Loucy (cell line): Measurements from ENCODE around the gene THEMIS2.

Experiments used
- H2AFZ ChIP-seq: fragments of 200-600 bp; sonication (generic); 2 replicates; pipeline ENCODE4 v1.6.0; 2016; ENCODE audit warnings: antibody characterized with exemption, mild to moderate bottlenecking, low read length, moderate library complexity
- H3F3A ChIP-seq: fragments of 200-600 bp; 2 replicates; pipeline ENCODE4 v1.6.0; 2016; ENCODE audit warnings: antibody characterized with exemption, low read depth, mild to moderate bottlenecking
- H3K27me3 ChIP-seq: fragments of 200-600 bp; sonication (generic); 2 replicates; pipeline ENCODE4 v1.6.1; 2014; ENCODE audit warnings: low read length, mild to moderate bottlenecking; ENCODE audit not compliant: insufficient read depth, poor library complexity, severe bottlenecking
- H3K36me3 ChIP-seq: fragments of 200-600 bp; sonication (generic); 2 replicates; pipeline ENCODE4 v1.6.1; 2016; ENCODE audit warnings: low read length; ENCODE audit not compliant: insufficient read depth
- H3K4me1 ChIP-seq: fragments of 200-600 bp; sonication (generic); 2 replicates; pipeline ENCODE4 v1.5.1; 2014; ENCODE audit warnings: low read length, mild to moderate bottlenecking; ENCODE audit not compliant: insufficient read depth, poor library complexity, severe bottlenecking
- H3K4me2 ChIP-seq: fragments of 200-600 bp; sonication (generic); 2 replicates; pipeline ENCODE4 v1.6.0; 2014; ENCODE audit warnings: antibody characterized with exemption, low read length, low read depth, mild to moderate bottlenecking; ENCODE audit not compliant: poor library complexity, severe bottlenecking
- H3K4me3 ChIP-seq: fragments of 200-600 bp; sonication (generic); 2 replicates; pipeline ENCODE4 v1.5.1; 2014; ENCODE audit warnings: low read length, mild to moderate bottlenecking, mixed read lengths; ENCODE audit not compliant: poor library complexity, severe bottlenecking
- H3K79me2 ChIP-seq: fragments of 200-600 bp; sonication (generic); 2 replicates; pipeline ENCODE4 v1.6.1; 2014; ENCODE audit warnings: low read length; ENCODE audit not compliant: insufficient read depth
- H3K9ac ChIP-seq: fragments of 200-600 bp; sonication (generic); 2 replicates; pipeline ENCODE4 v1.6.0; 2014; ENCODE audit warnings: mild to moderate bottlenecking, low read depth, low read length, moderate library complexity; ENCODE audit not compliant: poor library complexity, severe bottlenecking
- H3K9me2 ChIP-seq: fragments of 200-600 bp; sonication (generic); replicated peaks from 2 replicates; pipeline ENCODE4 v1.6.1; 2016; ENCODE audit warnings: low read depth, low read length, mixed read lengths
- H3K9me3 ChIP-seq: fragments of 200-600 bp; sonication (generic); 2 replicates; pipeline ENCODE4 v1.6.1; 2014; ENCODE audit warnings: mild to moderate bottlenecking, antibody characterized with exemption, low read length, low read depth; ENCODE audit not compliant: insufficient read depth
- H4K20me1 ChIP-seq: fragments of 200-600 bp; sonication (generic); 2 replicates; pipeline ENCODE4 v1.6.0; 2014; ENCODE audit warnings: antibody characterized with exemption, low read length, mild to moderate bottlenecking; ENCODE audit not compliant: insufficient read depth, poor library complexity, severe bottlenecking
- EZH2phosphoT487 ChIP-seq: fragments of 200-600 bp; IDR thresholded peaks from 2 replicates; pipeline ENCODE4 v1.6.1; 2018; ENCODE audit warnings: antibody characterized with exemption, mild to moderate bottlenecking, moderate library complexity, borderline replicate concordance
- TF ChIP-seq, protein P1 (sequence below): fragments of 200-600 bp; sonication (generic); conservative IDR thresholded peaks from 2 replicates; pipeline ENCODE4 v1.5.1; 2014; ENCODE audit warnings: mild to moderate bottlenecking, antibody characterized with exemption, low read length

THEMIS2 gene

GRCh38 chr1:27934818-27935549 is 62.6 kb downstream of the THEMIS2 start, which contains the start of gene SMPDL3B:
Gene SMPDL3B, plus strand, starts transcription at chr1:27935000. Its CDS starts 184 bp downstream, at chr1:27935184.
- H3K4me3 ChIP-seq: peak within 1 kb of the TSS; percentile 67
- peak within 1 kb of the TSS; percentile 40 for H3K9ac ChIP-seq
- H2AFZ ChIP-seq: peak within 1 kb of the TSS; percentile 95

DNA sequence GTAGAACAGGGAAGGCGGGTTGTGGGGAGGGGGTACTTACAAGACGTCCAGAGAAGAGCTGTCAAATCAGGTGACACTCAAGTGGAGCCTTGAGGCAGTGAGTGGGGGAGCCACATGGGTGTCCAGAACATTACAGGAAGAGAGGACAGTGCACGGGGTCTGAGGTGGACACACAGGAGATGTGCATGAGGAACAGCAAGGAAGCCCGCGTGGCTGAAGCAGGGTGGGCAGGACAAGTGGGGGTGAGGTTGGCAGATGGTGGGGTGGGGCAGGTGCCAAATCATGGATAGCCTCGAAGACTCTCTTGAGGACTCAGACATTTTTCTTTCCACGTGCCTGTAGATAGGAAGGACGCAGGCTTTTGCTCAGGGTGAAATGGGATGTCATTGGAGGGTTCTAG is 63.4 kb downstream of the THEMIS2 start:
- H3K4me3 ChIP-seq: no peak overlapping the region
- H3K4me2 ChIP-seq: peak overlapping the region; percentile 69
- H3K9me2 ChIP-seq: no peaks in the 10 kb centered on the region
- no peaks in the 10 kb centered on the region for H3K9me3 ChIP-seq
- H3K36me3 ChIP-seq: no peaks in the 10 kb centered on the region
- no peaks in the 10 kb centered on the region for H3F3A ChIP-seq
- no peaks in the 10 kb centered on the region for H3K27me3 ChIP-seq
- TF ChIP-seq, protein P1, sequence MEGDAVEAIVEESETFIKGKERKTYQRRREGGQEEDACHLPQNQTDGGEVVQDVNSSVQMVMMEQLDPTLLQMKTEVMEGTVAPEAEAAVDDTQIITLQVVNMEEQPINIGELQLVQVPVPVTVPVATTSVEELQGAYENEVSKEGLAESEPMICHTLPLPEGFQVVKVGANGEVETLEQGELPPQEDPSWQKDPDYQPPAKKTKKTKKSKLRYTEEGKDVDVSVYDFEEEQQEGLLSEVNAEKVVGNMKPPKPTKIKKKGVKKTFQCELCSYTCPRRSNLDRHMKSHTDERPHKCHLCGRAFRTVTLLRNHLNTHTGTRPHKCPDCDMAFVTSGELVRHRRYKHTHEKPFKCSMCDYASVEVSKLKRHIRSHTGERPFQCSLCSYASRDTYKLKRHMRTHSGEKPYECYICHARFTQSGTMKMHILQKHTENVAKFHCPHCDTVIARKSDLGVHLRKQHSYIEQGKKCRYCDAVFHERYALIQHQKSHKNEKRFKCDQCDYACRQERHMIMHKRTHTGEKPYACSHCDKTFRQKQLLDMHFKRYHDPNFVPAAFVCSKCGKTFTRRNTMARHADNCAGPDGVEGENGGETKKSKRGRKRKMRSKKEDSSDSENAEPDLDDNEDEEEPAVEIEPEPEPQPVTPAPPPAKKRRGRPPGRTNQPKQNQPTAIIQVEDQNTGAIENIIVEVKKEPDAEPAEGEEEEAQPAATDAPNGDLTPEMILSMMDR: no peak
- no peak for TF ChIP-seq EZH2phosphoT487
- H3K9ac ChIP-seq: no peak overlapping the region
- peaks cover 13% of the 10 kb centered on the region for H3K4me1 ChIP-seq
- H2AFZ ChIP-seq: peak overlapping the region; percentile 95; the same call in 1 of the 2 replicates
- H4K20me1 ChIP-seq: no peaks in the 10 kb centered on the region
- H3K79me2 ChIP-seq: no peaks in the 10 kb centered on the region

More at GRCh38 chr1:27934818-27935549, 62.6 kb downstream of the THEMIS2 start, which contains the start of gene SMPDL3B:
- Histone ChIP-seq H4K20me1 (no peaks in the 10 kb centered on the region), H3K4me1 (peaks cover 13% of the 10 kb centered on the region), H3K27me3 (no peaks in the 10 kb centered on the region), H3F3A (no peaks in the 10 kb centered on the region), H3K9me2 (no peaks in the 10 kb centered on the region), H3K36me3 (no peaks in the 10 kb centered on the region), H3K79me2 (no peaks in the 10 kb centered on the region), H3K9me3 (no peaks in the 10 kb centered on the region), H3K4me2 (peak within 1 kb of the TSS; percentile 69)
- TF ChIP-seq, protein P1: no peak
- no peak for TF ChIP-seq EZH2phosphoT487
